H9 (cell line): ENCODE data around the gene ZNF217. TPM values are rescaled to one million over a fixed set of nuclear protein-coding genes. Genes with fewer than 3 reads are reported as not detected.

ENCODE experiments used
- DNase-seq: peaks from one replicate; pipeline ENCODE4 v3.0.0-alpha.2; 2017
- H2AFZ ChIP-seq: one replicate; pipeline ENCODE4 v1.6.1; 2013; ENCODE audit warnings: mild to moderate bottlenecking, low read length, control low read depth, moderate library complexity
- H2AK5ac ChIP-seq: 2 replicates; pipeline ENCODE4 v1.6.1; 2013; ENCODE audit warnings: low read length, control low read depth, mixed read lengths; ENCODE audit not compliant: insufficient read length
- H2BK120ac ChIP-seq: one replicate; pipeline ENCODE4 v1.6.1; 2013; ENCODE audit warnings: low read depth, mild to moderate bottlenecking, low read length, control low read depth, inconsistent platforms; ENCODE audit not compliant: poor library complexity, severe bottlenecking
- H2BK12ac ChIP-seq: 2 replicates; pipeline ENCODE4 v1.6.1; 2013; ENCODE audit warnings: low read length, control low read depth, mixed read lengths, low read depth; ENCODE audit not compliant: insufficient read length
- H2BK15ac ChIP-seq: 2 replicates; pipeline ENCODE4 v1.6.1; 2013; ENCODE audit warnings: low read depth, low read length, control low read depth
- H2BK20ac ChIP-seq: one replicate; pipeline ENCODE4 v1.6.1; 2013; ENCODE audit warnings: low read depth, mild to moderate bottlenecking, low read length, control low read depth, inconsistent platforms; ENCODE audit not compliant: poor library complexity, severe bottlenecking
- H2BK5ac ChIP-seq: 2 replicates; pipeline ENCODE4 v1.6.1; 2013; ENCODE audit warnings: low read length, control low read depth, mixed read lengths; ENCODE audit not compliant: insufficient read length
- H3K14ac ChIP-seq: 2 replicates; pipeline ENCODE4 v1.6.1; 2013; ENCODE audit warnings: low read length, control low read depth; ENCODE audit not compliant: insufficient read depth
- H3K18ac ChIP-seq: 2 replicates; pipeline ENCODE4 v1.6.1; 2013; ENCODE audit warnings: low read depth, mild to moderate bottlenecking, mixed read lengths, low read length, control low read depth; ENCODE audit not compliant: insufficient read length
- H3K23ac ChIP-seq: 2 replicates; pipeline ENCODE4 v1.6.1; 2013; ENCODE audit warnings: low read length, control low read depth, mixed read lengths, low read depth; ENCODE audit not compliant: insufficient read length
- H3K23me2 ChIP-seq: 2 replicates; pipeline ENCODE4 v1.6.1; 2013; ENCODE audit warnings: low read depth, mild to moderate bottlenecking, mixed read lengths, low read length, control low read depth; ENCODE audit not compliant: insufficient read length, poor library complexity, severe bottlenecking
- H3K27ac ChIP-seq: 2 replicates; pipeline ENCODE4 v1.5.1; 2013; ENCODE audit warnings: low read length, control low read depth, mixed read lengths, low read depth; ENCODE audit not compliant: insufficient read length
- H3K27me3 ChIP-seq: 2 replicates; pipeline ENCODE4 v1.6.1; 2013; ENCODE audit warnings: low read length, control low read depth, inconsistent platforms; ENCODE audit not compliant: insufficient read depth
- H3K4ac ChIP-seq: 2 replicates; pipeline ENCODE4 v1.6.1; 2013; ENCODE audit warnings: low read depth, mild to moderate bottlenecking, control low read depth, inconsistent platforms, low read length, moderate library complexity
- H3K4me1 ChIP-seq: 2 replicates; pipeline ENCODE4 v1.6.1; 2013; ENCODE audit warnings: low read length, control low read depth, inconsistent platforms; ENCODE audit not compliant: insufficient read depth
- H3K4me2 ChIP-seq: 2 replicates; pipeline ENCODE4 v1.6.1; 2013; ENCODE audit warnings: low read length, control low read depth, mixed read lengths; ENCODE audit not compliant: insufficient read length, insufficient read depth
- H3K56ac ChIP-seq: 2 replicates; pipeline ENCODE4 v1.6.1; 2013; ENCODE audit warnings: low read depth, mild to moderate bottlenecking, mixed read lengths, low read length, control low read depth; ENCODE audit not compliant: insufficient read length
- H3K79me1 ChIP-seq: 2 replicates; pipeline ENCODE4 v1.6.1; 2013; ENCODE audit warnings: low read depth, mild to moderate bottlenecking, moderate library complexity, low read length, control low read depth, inconsistent platforms; ENCODE audit not compliant: insufficient read depth, poor library complexity, severe bottlenecking
- H3K79me2 ChIP-seq: 2 replicates; pipeline ENCODE4 v1.6.1; 2013; ENCODE audit warnings: low read length, control low read depth, inconsistent platforms; ENCODE audit not compliant: insufficient read depth
- H3K9ac ChIP-seq: 2 replicates; pipeline ENCODE4 v1.6.1; 2013; ENCODE audit warnings: low read length, control low read depth, mixed read lengths; ENCODE audit not compliant: insufficient read length; ENCODE audit errors: extremely low read depth
- H3K9me3 ChIP-seq: one replicate; pipeline ENCODE4 v1.6.1; 2013; ENCODE audit warnings: low read depth, low read length, inconsistent platforms; ENCODE audit not compliant: control insufficient read depth
- H3T11ph ChIP-seq: one replicate; pipeline ENCODE4 v1.6.1; 2013; ENCODE audit warnings: mild to moderate bottlenecking, low read length, control low read depth, inconsistent platforms
- H4K20me1 ChIP-seq: one replicate; pipeline ENCODE4 v1.6.1; 2013; ENCODE audit not compliant: control insufficient read depth, insufficient read length, insufficient read depth
- H4K5ac ChIP-seq: 2 replicates; pipeline ENCODE4 v1.6.1; 2013; ENCODE audit warnings: low read depth, mild to moderate bottlenecking, mixed read lengths, low read length, control low read depth; ENCODE audit not compliant: insufficient read length
- H4K8ac ChIP-seq: replicated peaks from 2 replicates; pipeline ENCODE4 v1.6.1; 2013; ENCODE audit warnings: low read length, control low read depth, mixed read lengths, low read depth; ENCODE audit not compliant: insufficient read length
- H4K91ac ChIP-seq: 2 replicates; pipeline ENCODE4 v1.6.1; 2013; ENCODE audit warnings: low read depth, mild to moderate bottlenecking, moderate library complexity, mixed read lengths, low read length, control low read depth; ENCODE audit not compliant: insufficient read length
- H3K27ac Mint-ChIP-seq, 3 experiments: 2 replicates in 2 of 3; 3 replicates in 1 of 3; pipeline ENCODE4 v1.8.0; 2020 to 2021; ENCODE audit warnings: mixed read lengths in 3 of 3, mild to moderate bottlenecking in 1 of 3, moderate library complexity in 1 of 3
- H3K27me3 Mint-ChIP-seq: 2 replicates; pipeline ENCODE4 v1.8.0; 2021; ENCODE audit warnings: low read depth, mild to moderate bottlenecking, moderate library complexity, mixed read lengths
- H3K36me3 Mint-ChIP-seq, 3 experiments: 2 replicates in 2 of 3; 3 replicates in 1 of 3; pipeline ENCODE4 v1.8.0; 2020 to 2021; ENCODE audit warnings: low read depth in 3 of 3, mixed read lengths in 3 of 3; ENCODE audit not compliant: insufficient read depth in 1 of 3
- H3K4me1 Mint-ChIP-seq, 2 experiments: 2 replicates each; pipeline ENCODE4 v1.8.0; 2020; ENCODE audit warnings: mixed read lengths in 2 of 2
- H3K4me3 Mint-ChIP-seq, 2 experiments: 2 replicates in 1 of 2; 3 replicates in 1 of 2; pipeline ENCODE4 v1.8.0; 2020 to 2021; ENCODE audit warnings: mild to moderate bottlenecking in 2 of 2, mixed read lengths in 2 of 2, moderate library complexity in 1 of 2
- H3K9me3 Mint-ChIP-seq, 2 experiments: 2 replicates in 1 of 2; 3 replicates in 1 of 2; pipeline ENCODE4 v1.8.0; 2020; ENCODE audit warnings: mild to moderate bottlenecking in 2 of 2, mixed read lengths in 2 of 2, moderate library complexity in 1 of 2
- WGBS: extraction: QIAGEN DNeasy Blood & Tissue Kit; methylation state at CpG from one replicate; pipeline ENCODE4 v1.1.7; 2013; ENCODE audit warnings: missing lambda C conversion rate, low lambda C conversion rate, mixed read lengths; ENCODE audit not compliant: insufficient read length; ENCODE audit errors: extremely low coverage; 5-methylcytosine and 5-hydroxymethylcytosine counted together
- total RNA-seq: library from RNA; stranded (reverse); gene quantifications from 2 replicates; pipeline ENCODE4 v1.2.1, GENCODE V29; 2021
- TF ChIP-seq, protein P1 (sequence below): fragments of 200-600 bp; sonication (generic); conservative IDR thresholded peaks from 3 replicates; pipeline ENCODE4 v1.8.0; 2021; ENCODE audit warnings: antibody characterized with exemption, mild to moderate bottlenecking

ZNF217 gene
- total RNA-seq, 1 experiment from 2014 or later = 82.8 TPM

GRCh38 chr20:53571555-53572286 is 21.9 kb downstream of the ZNF217 start:
- Histone ChIP-seq H4K91ac (no peak overlapping the region), H3K79me2 (peaks cover 37% of the 10 kb centered on the region), H3K79me1 (peaks cover 5% of the 10 kb centered on the region), H3K23me2 (no peaks in the 10 kb centered on the region), H2BK5ac (no peak overlapping the region), H3K9me3 (no peaks in the 10 kb centered on the region), H3K4me1 (no peaks in the 10 kb centered on the region), H3K4ac (no peak overlapping the region), H3K23ac (no peak overlapping the region), H2AK5ac (no peak overlapping the region), H2BK20ac (no peak overlapping the region), H3K27ac (no peak overlapping the region), H2BK120ac (no peak overlapping the region), H2BK15ac (no peak overlapping the region), H4K8ac (no peak overlapping the region), H3T11ph (no peak overlapping the region), H4K5ac (no peak overlapping the region), H3K27me3 (no peaks in the 10 kb centered on the region), H3K56ac (no peak overlapping the region), H2AFZ (no peak overlapping the region), H3K14ac (no peak overlapping the region), H3K18ac (no peak overlapping the region), H4K20me1 (peaks cover 2% of the 10 kb centered on the region), H3K4me2 (no peak overlapping the region), H3K9ac (no peak overlapping the region), H2BK12ac (no peak overlapping the region)
- Mint-ChIP-seq H3K4me1 (peaks cover 6 to 16% of the 10 kb centered on the region in 2 experiments; a peak in 3 of 4 replicates), H3K27ac (no peak overlapping the region), H3K4me3 (no peak overlapping the region), H3K36me3 (peaks cover 78 to 98% (median 96%) of the 10 kb centered on the region in 3 experiments), H3K27me3 (no peaks in the 10 kb centered on the region), H3K9me3 (no peaks in the 10 kb centered on the region)
- peak; percentile 11 for DNase-seq
- TF ChIP-seq, protein P1, sequence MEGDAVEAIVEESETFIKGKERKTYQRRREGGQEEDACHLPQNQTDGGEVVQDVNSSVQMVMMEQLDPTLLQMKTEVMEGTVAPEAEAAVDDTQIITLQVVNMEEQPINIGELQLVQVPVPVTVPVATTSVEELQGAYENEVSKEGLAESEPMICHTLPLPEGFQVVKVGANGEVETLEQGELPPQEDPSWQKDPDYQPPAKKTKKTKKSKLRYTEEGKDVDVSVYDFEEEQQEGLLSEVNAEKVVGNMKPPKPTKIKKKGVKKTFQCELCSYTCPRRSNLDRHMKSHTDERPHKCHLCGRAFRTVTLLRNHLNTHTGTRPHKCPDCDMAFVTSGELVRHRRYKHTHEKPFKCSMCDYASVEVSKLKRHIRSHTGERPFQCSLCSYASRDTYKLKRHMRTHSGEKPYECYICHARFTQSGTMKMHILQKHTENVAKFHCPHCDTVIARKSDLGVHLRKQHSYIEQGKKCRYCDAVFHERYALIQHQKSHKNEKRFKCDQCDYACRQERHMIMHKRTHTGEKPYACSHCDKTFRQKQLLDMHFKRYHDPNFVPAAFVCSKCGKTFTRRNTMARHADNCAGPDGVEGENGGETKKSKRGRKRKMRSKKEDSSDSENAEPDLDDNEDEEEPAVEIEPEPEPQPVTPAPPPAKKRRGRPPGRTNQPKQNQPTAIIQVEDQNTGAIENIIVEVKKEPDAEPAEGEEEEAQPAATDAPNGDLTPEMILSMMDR = no peak
- no CpG with 5 or more reads among the region's 10 CpGs for WGBS
